HG03342 (cell line): ENCODE measurements around the gene SUCLG2.

Experiments used
- ATAC-seq: cut with Tn5 transposase; IDR thresholded peaks from one replicate; pipeline ENCODE4 v1.9.1; 2021; ENCODE audit warnings: mild to moderate bottlenecking, moderate library complexity; ENCODE audit not compliant: unreplicated experiment

SUCLG2 gene

DNA sequence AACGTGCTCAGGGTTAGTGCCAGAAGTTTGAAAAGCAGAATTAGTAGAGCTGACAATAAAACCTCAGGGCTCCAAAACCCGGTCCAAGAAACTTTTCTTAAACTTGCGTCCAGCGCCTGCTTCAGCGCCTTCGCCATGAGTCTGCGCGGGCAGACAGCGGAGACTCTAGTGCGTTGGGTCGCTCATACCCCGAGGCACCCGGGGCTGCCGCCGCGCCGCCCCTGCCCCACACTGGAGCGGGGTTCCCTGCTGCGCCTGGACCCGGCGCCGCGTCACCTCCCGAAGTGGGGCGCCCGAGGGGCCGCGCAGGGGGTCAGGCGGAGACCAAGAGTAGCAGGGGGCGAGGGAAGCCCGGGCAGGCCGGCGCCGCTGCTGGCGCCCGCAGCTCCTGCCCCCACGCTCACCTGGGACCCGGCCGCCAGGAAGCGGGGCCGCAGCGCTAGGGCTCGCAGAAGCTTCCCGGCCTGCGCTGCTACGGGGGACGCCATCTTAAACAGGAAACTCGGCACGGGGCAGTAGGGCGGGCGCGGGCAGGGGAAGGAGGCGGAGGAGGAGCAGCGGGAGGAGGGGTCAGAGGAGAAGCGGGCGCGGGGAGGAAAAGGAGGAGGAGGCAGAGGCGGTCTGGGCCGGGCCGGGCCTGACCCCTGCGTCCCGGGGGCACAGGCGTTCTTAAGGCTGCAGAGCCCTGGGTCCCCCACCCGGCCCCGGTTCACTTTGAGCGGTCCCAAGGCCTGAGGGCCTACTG lies at the start of gene SUCLG2:
SUCLG2 (minus strand) TSS at position 514 of the 745 bp plus-strand sequence; CDS start at position 488, 26 bp downstream.
- peak; percentile 69 for ATAC-seq

GRCh38 chr3:67700596-67700995 lies 46.2 kb upstream of the SUCLG2 start:
- ATAC-seq: no peak

DNA sequence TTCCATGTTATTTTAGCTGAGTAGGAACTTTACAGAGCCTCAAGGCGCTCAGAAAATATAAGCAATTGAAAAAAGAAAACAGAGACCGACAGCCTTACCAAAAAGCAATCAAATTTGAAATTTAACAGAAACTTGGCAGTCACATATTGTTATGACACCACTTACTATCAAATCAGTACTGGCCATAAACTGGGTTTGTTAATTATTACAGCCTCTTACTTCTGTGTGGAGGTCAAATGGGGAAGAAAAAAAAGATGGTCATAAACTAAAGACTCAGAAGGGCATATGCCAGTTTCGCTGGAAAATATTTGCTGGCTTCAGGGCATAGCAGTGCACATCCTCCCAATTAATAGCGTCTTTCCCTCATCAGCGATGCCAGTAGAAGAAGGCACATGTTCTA lies 45.5 kb upstream of the SUCLG2 start:
- ATAC-seq: no peak

- no peak for ATAC-seq
Measured at GRCh38 chr3:67692621-67693020, 38.2 kb upstream of the SUCLG2 start.

- ATAC-seq: no peak
Measured at GRCh38 chr3:67691926-67692325, 37.5 kb upstream of the SUCLG2 start.

GRCh38 chr3:67691207-67691606 lies 36.8 kb upstream of the SUCLG2 start:
- ATAC-seq: no peak

- ATAC-seq: no peak
Measured at GRCh38 chr3:67689806-67690205, 35.4 kb upstream of the SUCLG2 start.

DNA sequence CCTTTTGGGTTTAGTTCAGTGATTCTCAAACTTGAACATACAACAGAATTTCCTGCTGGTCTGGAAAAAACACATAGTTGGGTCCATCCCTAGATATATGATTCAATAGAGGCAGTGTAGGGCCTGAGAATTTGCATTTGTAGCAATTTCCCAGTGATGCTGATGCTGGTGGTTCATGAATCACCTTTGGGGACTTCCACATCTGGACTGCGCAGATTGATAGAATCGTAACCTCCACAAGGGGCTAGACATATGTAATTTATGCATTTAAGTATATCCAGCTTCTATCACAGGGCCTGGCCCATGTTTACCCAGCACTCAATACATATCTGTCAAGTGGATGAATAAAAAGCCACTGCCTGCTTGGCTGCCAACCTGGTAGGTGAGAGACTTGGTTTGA lies 33.8 kb upstream of the SUCLG2 start:
- ATAC-seq: no peak

- ATAC-seq: no peak
Measured at GRCh38 chr3:67686069-67686468, 31.7 kb upstream of the SUCLG2 start.

- peak; percentile 100 for ATAC-seq
Measured at GRCh38 chr3:67685499-67685898, 31.1 kb upstream of the SUCLG2 start.

DNA sequence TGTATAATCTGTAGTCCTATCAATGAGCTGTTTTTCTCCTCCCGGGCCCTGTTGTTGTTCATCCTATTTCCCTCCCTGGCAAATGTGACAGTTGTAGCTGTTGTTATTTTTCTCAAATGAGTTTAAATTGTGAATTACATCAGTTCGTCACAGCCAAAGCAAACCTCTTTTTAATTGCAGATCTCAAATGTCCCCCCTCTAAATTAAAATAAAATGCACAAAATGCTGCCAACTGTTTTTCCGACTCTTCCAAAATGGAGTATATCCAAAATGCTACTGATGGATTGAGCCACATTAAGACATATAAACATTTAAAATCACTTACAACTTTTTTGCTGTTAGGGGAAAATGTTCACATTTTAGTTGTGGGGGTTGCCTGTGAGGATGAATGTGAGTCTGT lies 29.8 kb upstream of the SUCLG2 start:
- no peak for ATAC-seq

GRCh38 chr3:67683522-67683921 lies 29.1 kb upstream of the SUCLG2 start:
- ATAC-seq: no peak

DNA sequence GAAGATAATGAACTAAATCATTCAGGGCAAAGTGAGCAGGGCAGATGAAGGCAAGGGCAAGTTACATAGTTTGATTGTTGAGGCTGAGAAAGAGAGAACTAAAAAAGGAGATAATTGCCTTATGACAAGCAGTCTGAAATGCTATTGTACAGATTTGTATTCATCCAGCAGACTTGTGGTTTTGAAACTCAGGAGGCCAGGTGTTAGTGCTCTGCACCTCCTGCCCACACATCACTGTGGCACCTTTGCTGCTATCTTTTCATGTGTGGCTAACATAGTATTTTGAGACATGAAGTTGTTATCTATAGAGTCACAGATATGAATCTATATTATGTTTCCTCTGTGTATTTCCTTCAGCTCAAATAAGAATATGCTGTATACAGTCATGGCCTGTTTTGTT lies 24.3 kb upstream of the SUCLG2 start:
- no peak for ATAC-seq

DNA sequence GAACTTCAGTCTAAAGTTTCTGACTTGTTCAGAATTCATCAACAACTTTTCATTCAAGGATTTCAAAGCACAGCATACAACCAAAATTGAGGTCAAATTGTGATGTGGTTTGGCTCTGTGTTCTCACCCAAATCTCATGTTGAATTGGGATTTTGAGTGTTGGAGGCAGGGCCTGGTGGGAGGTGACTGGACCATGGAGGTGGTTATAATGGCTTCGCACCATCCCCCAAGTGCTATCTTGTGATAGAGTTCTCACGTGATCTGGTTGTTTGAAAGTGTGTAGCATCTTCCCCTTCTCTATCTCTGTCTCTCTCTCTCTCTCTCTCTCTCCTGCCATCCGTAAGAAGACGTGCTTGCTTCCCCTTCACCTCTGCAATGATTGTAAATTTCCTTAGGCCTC lies 19.6 kb upstream of the SUCLG2 start:
- ATAC-seq: no peak

GRCh38 chr3:67662733-67663132 lies 8.3 kb upstream of the SUCLG2 start:
- ATAC-seq: peak; percentile 51

DNA sequence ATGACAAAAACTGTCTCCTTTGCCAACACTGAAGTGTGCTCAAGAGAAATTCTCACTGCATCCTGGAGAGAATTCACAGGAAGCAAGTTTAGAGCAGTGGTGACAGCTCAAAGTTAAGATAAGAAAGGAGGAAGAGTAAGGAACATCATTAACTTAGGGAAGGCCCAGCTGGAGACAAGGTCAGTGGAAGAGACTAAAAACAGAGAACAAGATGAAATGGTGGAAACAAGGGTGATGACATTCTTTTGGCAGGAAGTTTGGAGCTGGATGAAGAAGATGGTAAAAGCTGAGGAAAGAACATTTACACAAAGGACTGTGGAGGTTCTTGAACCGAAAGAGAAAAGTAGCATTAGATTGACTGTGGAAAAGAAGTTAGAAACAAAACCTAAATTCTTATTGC lies 6.7 kb upstream of the SUCLG2 start:
- no peak for ATAC-seq

DNA sequence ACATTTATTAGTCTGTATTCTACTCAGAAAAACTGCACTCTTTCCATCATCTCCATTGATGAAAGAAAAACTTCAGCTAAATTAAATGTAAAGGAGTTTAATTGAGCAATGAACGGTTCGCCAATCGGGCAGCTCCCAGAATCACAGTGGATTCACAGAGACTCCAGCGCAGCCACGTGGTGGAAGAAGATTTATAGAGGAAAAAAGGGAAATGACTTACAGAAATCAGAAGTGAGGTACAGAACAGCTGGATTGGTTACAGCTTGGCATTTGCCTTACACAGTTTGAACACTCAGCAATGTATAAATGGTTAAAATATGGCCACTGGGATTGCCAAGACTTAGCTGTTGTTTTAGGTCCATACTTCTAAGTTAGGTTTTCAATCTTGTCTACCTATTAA lies 2.8 kb upstream of the SUCLG2 start:
- ATAC-seq: no peak

DNA sequence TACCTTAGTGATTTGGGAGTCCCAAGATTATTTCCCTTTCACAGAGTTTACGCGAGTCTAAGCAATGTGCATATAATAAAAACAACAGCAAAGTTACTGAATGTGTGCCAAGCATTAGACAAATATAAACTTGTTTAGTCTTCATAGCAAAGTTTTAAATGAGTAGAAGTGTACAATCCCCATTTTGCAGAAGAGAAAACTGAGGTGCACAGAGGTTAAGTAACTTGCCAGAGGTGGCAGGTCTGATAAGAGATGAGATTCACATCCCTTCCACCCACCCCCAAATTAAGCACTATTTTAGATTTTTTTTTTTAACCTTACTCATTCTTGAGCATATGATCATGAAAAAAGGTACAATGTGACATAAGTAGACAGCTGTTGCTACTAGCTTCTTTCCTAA lies 2.2 kb upstream of the SUCLG2 start:
- ATAC-seq: no peak

- ATAC-seq: peak; percentile 46
Measured at GRCh38 chr3:67655364-67656121, 1.1 kb upstream of the SUCLG2 start.

DNA sequence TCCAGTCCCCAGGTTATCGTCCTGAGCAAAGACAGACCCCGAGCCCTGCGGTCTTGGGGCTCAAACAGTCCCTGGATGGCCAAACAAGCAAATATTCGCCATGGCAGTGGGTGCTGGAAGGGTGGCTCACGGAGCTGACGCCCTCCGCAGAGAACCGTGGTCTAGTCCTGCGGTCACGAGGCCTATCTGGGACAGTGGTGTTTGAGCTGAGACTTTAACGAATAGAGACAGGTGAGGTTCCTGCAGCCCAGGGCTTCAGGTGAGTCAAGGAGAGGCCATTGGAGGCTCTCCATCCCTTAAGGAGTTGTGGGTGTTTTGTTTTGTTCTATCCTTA lies 399 bp upstream of the SUCLG2 start:
- no peak for ATAC-seq

DNA sequence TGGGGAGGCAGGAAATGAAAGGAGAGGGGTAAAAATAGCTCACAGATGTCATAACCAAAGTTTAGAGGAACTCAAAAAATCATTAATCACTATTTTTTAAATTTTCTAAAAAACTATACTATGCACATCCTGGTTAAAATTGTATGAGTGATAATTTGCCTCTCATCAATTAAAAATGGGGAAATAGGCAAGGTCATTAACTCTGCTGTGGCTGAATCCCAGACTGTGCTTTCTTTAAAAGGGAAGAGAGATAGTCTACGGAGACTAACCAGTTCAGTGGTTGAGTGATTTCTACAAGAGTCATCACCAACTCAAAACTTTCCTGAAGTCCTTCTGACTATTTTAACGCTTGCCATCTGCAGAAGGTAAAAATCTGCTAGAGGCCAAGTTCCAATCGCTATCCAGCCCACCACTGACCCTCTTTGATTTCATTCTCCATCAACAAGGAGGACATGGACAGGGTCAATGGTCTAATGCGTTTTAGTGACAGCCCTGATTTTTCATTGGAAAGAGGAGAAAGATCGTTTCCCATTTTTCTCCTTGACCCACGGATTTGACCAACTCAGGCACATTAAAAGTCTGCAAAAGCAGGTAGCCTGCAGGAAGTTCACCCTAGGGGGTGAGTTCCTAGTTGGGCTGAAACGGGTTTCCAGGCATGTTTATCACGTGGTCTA lies 850 bp downstream of the SUCLG2 start:
- ATAC-seq: peak; percentile 26

DNA sequence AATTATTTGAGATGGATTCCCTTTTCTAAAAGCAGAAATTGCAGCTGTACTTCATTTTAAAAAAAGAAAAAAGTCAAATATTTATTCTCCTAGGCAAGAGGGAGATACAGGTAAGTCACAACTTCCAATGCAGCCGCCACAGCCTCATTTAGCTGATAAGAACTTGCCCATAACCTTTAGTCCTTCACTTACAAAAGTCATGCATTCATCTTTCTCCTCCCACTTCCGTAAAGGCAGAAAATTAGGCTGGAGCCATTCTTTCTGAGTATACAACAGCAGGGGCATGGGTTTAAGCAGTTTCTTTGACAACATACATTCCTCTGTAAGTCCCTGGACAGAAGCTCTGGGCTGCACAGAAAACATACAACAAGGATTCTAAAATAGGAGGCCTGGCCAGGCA lies 4.3 kb downstream of the SUCLG2 start:
- no peak for ATAC-seq
